SHP77 (cell line): ENCODE results near the gene ANO7.

Experiments used
- DNase-seq, 2 experiments: peaks; one replicate each; lab custom pipeline; 2025; lab: John Stamatoyannopoulos, UW

ANO7 gene

GRCh38 chr2:241158546-241158900, 30.0 kb upstream of the ANO7 start:
- DNase-seq: no peak

- no peak for DNase-seq
These were observed 29.4 kb upstream of the ANO7 start for GRCh38 chr2:241159116-241159515.

GRCh38 chr2:241160318-241160717, 28.2 kb upstream of the ANO7 start:
- DNase-seq: no peak

- DNase-seq: no peak
These were observed 26.7 kb upstream of the ANO7 start for GRCh38 chr2:241161646-241162281.

- no peak for DNase-seq
These were observed 24.8 kb upstream of the ANO7 start for GRCh38 chr2:241163601-241164118.

- DNase-seq: no peak
These were observed 20.1 kb upstream of the ANO7 start for GRCh38 chr2:241168366-241168765.

GRCh38 chr2:241173557-241173956, 14.9 kb upstream of the ANO7 start:
- DNase-seq: no peak

- no peak for DNase-seq
These were observed 10.7 kb upstream of the ANO7 start for GRCh38 chr2:241177526-241178334.

- DNase-seq: no peak
These were observed 9.5 kb upstream of the ANO7 start for GRCh38 chr2:241178961-241179360.

- no peak for DNase-seq
These were observed 8.6 kb upstream of the ANO7 start for GRCh38 chr2:241179899-241180298.

GRCh38 chr2:241180495-241180894, 8.0 kb upstream of the ANO7 start:
- DNase-seq: no peak

GRCh38 chr2:241182126-241182525, 6.4 kb upstream of the ANO7 start:
- DNase-seq: no peak

GRCh38 chr2:241182531-241183133, 5.8 kb upstream of the ANO7 start:
- no peak for DNase-seq

GRCh38 chr2:241183221-241183620, 5.3 kb upstream of the ANO7 start:
- DNase-seq: no peak

GRCh38 chr2:241184901-241185300, 3.6 kb upstream of the ANO7 start:
- no peak for DNase-seq

- DNase-seq: no peak
These were observed 2.5 kb upstream of the ANO7 start for GRCh38 chr2:241185961-241186360.

- no peak for DNase-seq
These were observed 1.2 kb upstream of the ANO7 start for GRCh38 chr2:241187101-241187917.

- DNase-seq: no peak
These were observed 601 bp upstream of the ANO7 start for GRCh38 chr2:241187918-241188234.

- DNase-seq: no peak
These were observed 797 bp downstream of the ANO7 start for GRCh38 chr2:241189093-241189855.

GRCh38 chr2:241189856-241190201, 1.4 kb downstream of the ANO7 start:
- no peak for DNase-seq

- DNase-seq: no peak
These were observed 2.0 kb downstream of the ANO7 start for GRCh38 chr2:241190291-241190981.
